HepG2 (cell line): ENCODE measurements around the gene ZNF792. TPM values are rescaled to one million over a fixed set of nuclear protein-coding genes. Genes with fewer than 3 reads are reported as not detected.

Source experiments
- BATF2 ChIP-seq: sonication (generic); formaldehyde crosslinking; IDR thresholded peaks from 2 replicates; pipeline ENCODE4 v1.8.0; 2022; ENCODE audit warnings: mild to moderate bottlenecking, missing genetic modification reagents, moderate library complexity
- CREM ChIP-seq, 2 experiments: sonication (generic) in 1 of 2; formaldehyde crosslinking in 1 of 2; IDR thresholded peaks; 2 replicates each; pipeline versions ENCODE4 v1.4.0 to v1.6.1; 2016 to 2020; ENCODE audit warnings: antibody characterized with exemption in 1 of 2, mild to moderate bottlenecking in 1 of 2, missing genetic modification reagents in 1 of 2
- GATAD1 ChIP-seq: IDR thresholded peaks from 2 replicates; pipeline ENCODE4 v1.6.1; 2016; ENCODE audit warnings: missing genetic modification reagents, missing compliant biosample characterization
- GMEB2 ChIP-seq: IDR thresholded peaks from 2 replicates; pipeline ENCODE4 v1.6.1; 2016; ENCODE audit warnings: missing biosample characterization, missing genetic modification reagents, low read depth
- HMGA1 ChIP-seq: sonication (generic); formaldehyde crosslinking; conservative IDR thresholded peaks from 2 replicates; pipeline ENCODE4 v1.4.0; 2020; ENCODE audit warnings: missing genetic modification reagents
- IRX3 ChIP-seq: sonication (generic); formaldehyde crosslinking; IDR thresholded peaks from 2 replicates; pipeline ENCODE4 v1.8.1; 2023; ENCODE audit warnings: mild to moderate bottlenecking, low read depth, missing genetic modification reagents, borderline replicate concordance
- MATR3 ChIP-seq: sonication (generic); formaldehyde crosslinking; IDR thresholded peaks from 2 replicates; pipeline ENCODE4 v1.4.0; 2020; ENCODE audit warnings: missing genetic modification reagents
- NFIC ChIP-seq: IDR thresholded peaks from 2 replicates; pipeline ENCODE4 v1.6.1; 2012; ENCODE audit warnings: mild to moderate bottlenecking, low read length, inconsistent platforms
- NR2C2 ChIP-seq: sonication (generic); formaldehyde crosslinking; IDR thresholded peaks from 2 replicates; pipeline ENCODE4 v1.4.0; 2020; ENCODE audit warnings: missing genetic modification reagents, mild to moderate bottlenecking, moderate library complexity, borderline replicate concordance
- NR3C1 ChIP-seq: sonication (generic); formaldehyde crosslinking; IDR thresholded peaks from 2 replicates; pipeline ENCODE4 v1.4.0; 2020; ENCODE audit warnings: missing genetic modification reagents
- PITX1 ChIP-seq: sonication (generic); formaldehyde crosslinking; IDR thresholded peaks from 2 replicates; pipeline ENCODE4 v1.5.1; 2020; ENCODE audit warnings: mild to moderate bottlenecking, missing genetic modification reagents
- SALL1 ChIP-seq: sonication (generic); formaldehyde crosslinking; IDR thresholded peaks from 2 replicates; pipeline ENCODE4 v1.8.0; 2022; ENCODE audit warnings: mild to moderate bottlenecking, missing genetic modification reagents
- SRF ChIP-seq: IDR thresholded peaks from 2 replicates; pipeline ENCODE4 v1.6.1; 2011; ENCODE audit warnings: mild to moderate bottlenecking, low read depth, low read length, moderate library complexity
- TRAFD1 ChIP-seq: sonication (generic); formaldehyde crosslinking; IDR thresholded peaks from 2 replicates; pipeline ENCODE4 v1.5.1; 2020; ENCODE audit warnings: missing genetic modification reagents, mild to moderate bottlenecking, borderline replicate concordance
- TRIM24 ChIP-seq: sonication (generic); formaldehyde crosslinking; IDR thresholded peaks from 2 replicates; pipeline ENCODE4 v1.8.0; 2022; ENCODE audit warnings: mild to moderate bottlenecking, missing genetic modification reagents
- ZNF124 ChIP-seq: sonication (generic); formaldehyde crosslinking; IDR thresholded peaks from 2 replicates; pipeline ENCODE4 v1.4.0; 2020; ENCODE audit warnings: missing genetic modification reagents
- ZNF225 ChIP-seq: sonication (generic); formaldehyde crosslinking; IDR thresholded peaks from 2 replicates; pipeline ENCODE4 v1.4.0; 2020; ENCODE audit warnings: mild to moderate bottlenecking, missing genetic modification reagents
- ZNF382 ChIP-seq: sonication (generic); formaldehyde crosslinking; IDR thresholded peaks from 2 replicates; pipeline ENCODE4 v1.5.0; 2020; ENCODE audit warnings: missing genetic modification reagents, mild to moderate bottlenecking, borderline replicate concordance
- ZNF546 ChIP-seq: sonication (generic); formaldehyde crosslinking; conservative IDR thresholded peaks from 2 replicates; pipeline ENCODE4 v1.8.1; 2023; ENCODE audit warnings: mild to moderate bottlenecking, missing genetic modification reagents
- ZNF572 ChIP-seq: sonication (generic); formaldehyde crosslinking; IDR thresholded peaks from 2 replicates; pipeline ENCODE4 v1.5.1; 2020; ENCODE audit warnings: mild to moderate bottlenecking, missing genetic modification reagents
- ZNF747 ChIP-seq: sonication (generic); formaldehyde crosslinking; IDR thresholded peaks from 2 replicates; pipeline ENCODE4 v1.8.1; 2023; ENCODE audit warnings: missing genetic modification reagents, mild to moderate bottlenecking, borderline replicate concordance
- ZNF772 ChIP-seq: sonication (generic); formaldehyde crosslinking; IDR thresholded peaks from 2 replicates; pipeline ENCODE4 v1.5.0; 2020; ENCODE audit warnings: mild to moderate bottlenecking, missing genetic modification reagents
- ZNF784 ChIP-seq: sonication (generic); formaldehyde crosslinking; IDR thresholded peaks from 2 replicates; pipeline ENCODE4 v1.5.1; 2020; ENCODE audit warnings: missing genetic modification reagents, mild to moderate bottlenecking, borderline replicate concordance
- ZUFSP ChIP-seq: sonication (generic); formaldehyde crosslinking; IDR thresholded peaks from 2 replicates; pipeline ENCODE4 v1.9.0; 2021; ENCODE audit warnings: missing genetic modification reagents, mild to moderate bottlenecking, borderline replicate concordance
- polyA plus RNA-seq, 8 experiments: library from polyadenylated mRNA; depleted of rRNA in 3 of 8; stranded (reverse) in 7 of 8; unstranded in 1 of 8; fragments of >200 nt; fragmentation: Illumina TruSeq in 4 of 8; extraction: Trizol in 4 of 8; gene quantifications; 2 replicates each; pipeline versions ENCODE4 v1.2.1 to v1.2.3, GENCODE V29; 2011 to 2016; ENCODE audit warnings: low read depth in 4 of 8, missing spikeins in 1 of 8, mixed read lengths in 1 of 8; ENCODE audit not compliant: insufficient read depth in 1 of 8
- total RNA-seq, 5 experiments: library from RNA; depleted of rRNA; stranded (reverse); fragments of >200 nt; fragmentation: Illumina TruSeq; extraction: Trizol; gene quantifications; 2 replicates each; pipeline ENCODE4 v1.2.3, GENCODE V29; 2016; ENCODE audit warnings: low read depth in 1 of 5

ZNF792 gene
- total and polyA plus RNA-seq, 2 of the 13 experiments (the other 11 are each of a cell fraction or from before 2014, with no cell fraction given) = 5.5 to 11.5 TPM

DNA sequence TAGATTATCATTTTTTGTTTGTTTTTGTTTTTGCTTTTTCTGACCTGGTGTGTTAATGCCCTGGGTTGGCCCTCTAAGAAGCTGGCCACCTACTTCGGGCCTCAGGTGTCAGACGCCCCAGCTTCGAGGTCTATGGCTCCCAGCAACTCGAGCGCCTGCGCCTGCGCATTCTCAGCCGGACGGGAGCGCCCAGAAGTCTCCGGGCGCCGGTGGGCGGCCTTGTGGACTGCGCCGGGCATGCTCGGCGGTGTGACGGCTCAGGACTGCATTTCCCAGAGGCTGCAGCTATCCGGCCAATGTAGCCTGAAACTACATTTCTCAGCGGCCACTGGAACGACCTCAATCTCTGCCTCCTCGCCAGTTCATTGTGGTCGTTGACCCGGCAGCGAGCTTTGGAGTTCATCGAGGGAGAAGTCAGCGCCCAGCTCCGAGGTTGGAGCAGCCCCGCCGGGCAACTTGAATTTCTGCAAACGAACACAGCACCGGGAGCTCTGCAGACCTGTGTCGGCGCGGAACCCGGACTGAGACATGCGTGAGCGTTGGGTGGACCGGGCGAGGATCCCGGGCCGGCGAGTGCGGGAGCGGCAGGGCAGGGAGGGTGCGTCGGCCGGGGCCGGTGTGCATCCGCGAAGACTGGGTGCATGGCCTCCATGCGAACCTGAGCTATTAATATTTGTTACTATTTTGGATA lies 37.2 kb downstream of the ZNF792 start, which contains the start of gene ZNF30 (continued):
- no peak for TF ChIP-seq GMEB2
- TF ChIP-seq ZNF546 (CRISPR knock-in tag) = no peak
- TF ChIP-seq HMGA1 (CRISPR knock-in tag) = no peak
- no peak for TF ChIP-seq MATR3
- peak; percentile 29; the same call in 1 of the 2 replicates for TF ChIP-seq PITX1 (CRISPR knock-in tag)
- TF ChIP-seq ZNF382 (CRISPR knock-in tag) = no peak
- peak; percentile 83 for TF ChIP-seq SALL1 (CRISPR knock-in tag)
- TF ChIP-seq GATAD1 = peak; percentile 71
- no peak for TF ChIP-seq ZNF572 (CRISPR knock-in tag)
- TF ChIP-seq ZUFSP = no peak
- no peak for TF ChIP-seq NFIC
- TF ChIP-seq ZNF784 = 0 out of 2 replicates have a peak, but pooled peaks have one; percentile 76
- no peak for TF ChIP-seq TRAFD1 (CRISPR knock-in tag)
- peak; percentile 17; the same call in 1 of the 2 replicates for TF ChIP-seq CREM (IDR thresholded peaks at IDR 0.05)
- no peak for TF ChIP-seq CREM (CRISPR knock-in tag; IDR thresholded peaks at IDR 0.05)
- no peak for TF ChIP-seq TRIM24
- TF ChIP-seq ZNF124 (CRISPR knock-in tag) = 0 out of 2 replicates have a peak, but pooled peaks have one; percentile 19
- TF ChIP-seq ZNF772 (CRISPR knock-in tag) = peak; percentile 86
- TF ChIP-seq IRX3 (CRISPR knock-in tag) = 0 out of 2 replicates have a peak, but pooled peaks have one; percentile 48
- TF ChIP-seq SRF = no peak
- TF ChIP-seq ZNF747 (CRISPR knock-in tag) = 0 out of 2 replicates have a peak, but pooled peaks have one; percentile 53
- TF ChIP-seq BATF2 (CRISPR knock-in tag) = no peak
- no peak for TF ChIP-seq NR3C1 (CRISPR knock-in tag)
- peak; percentile 68; the same call in 1 of the 2 replicates for TF ChIP-seq ZNF225 (CRISPR knock-in tag)
- peak; percentile 44; the same call in 1 of the 2 replicates for TF ChIP-seq NR2C2 (CRISPR knock-in tag)
